Cortex of kidney (tissue), 1 donor: Measurements from ENCODE around the gene ANAPC15.

ENCODE experiments used
- DNase-seq: peaks from one replicate; lab custom pipeline; 2025; lab: John Stamatoyannopoulos, UW

ANAPC15 gene

DNA sequence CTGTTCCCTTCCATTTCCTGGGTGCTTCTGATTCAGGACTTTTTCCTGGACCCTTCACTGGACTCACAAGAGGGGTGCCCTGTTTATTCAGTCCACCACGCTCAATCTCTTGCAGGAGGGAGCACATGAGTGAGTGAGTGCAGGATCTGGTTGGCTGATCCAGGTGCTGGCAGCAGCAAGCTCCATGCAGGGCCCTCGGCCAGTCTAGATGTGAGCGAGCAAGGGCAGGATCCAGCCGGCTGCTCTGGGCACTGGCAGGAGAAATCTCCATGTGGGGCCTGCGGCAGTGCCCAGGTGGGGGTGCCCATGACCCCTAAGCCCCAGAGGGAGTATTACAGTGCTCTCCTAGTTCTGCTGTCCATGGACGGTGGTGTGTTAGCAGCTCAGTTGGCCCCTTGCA, 11.6 kb upstream of the ANAPC15 start:
- DNase-seq, result no peak

DNA sequence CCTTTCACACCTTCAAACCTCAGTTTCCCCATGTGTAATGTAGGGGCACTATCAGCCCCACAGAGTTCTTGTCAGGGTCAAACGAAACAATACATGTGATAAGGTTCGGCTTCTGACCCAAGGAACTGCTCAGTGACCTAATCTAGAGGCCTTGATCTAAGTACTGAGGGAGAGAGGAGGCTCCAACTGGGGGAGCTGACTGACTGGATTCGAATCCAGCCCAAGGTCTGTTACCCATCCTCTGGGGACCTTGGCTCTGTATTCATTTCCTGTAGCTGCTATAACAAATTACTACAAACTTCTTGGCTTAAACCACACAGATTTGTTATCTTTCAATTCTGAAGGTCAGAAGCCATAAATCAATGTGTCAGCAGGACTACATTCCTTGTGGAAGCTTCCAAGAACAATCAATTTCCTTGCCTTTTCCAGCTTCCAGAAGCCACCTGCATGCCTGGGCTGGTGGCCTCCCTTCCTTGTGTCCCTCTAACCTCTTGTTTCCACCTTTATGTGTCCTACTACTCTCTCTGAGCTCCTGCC, 10.7 kb upstream of the ANAPC15 start:
- DNase-seq, result no peak

DNA sequence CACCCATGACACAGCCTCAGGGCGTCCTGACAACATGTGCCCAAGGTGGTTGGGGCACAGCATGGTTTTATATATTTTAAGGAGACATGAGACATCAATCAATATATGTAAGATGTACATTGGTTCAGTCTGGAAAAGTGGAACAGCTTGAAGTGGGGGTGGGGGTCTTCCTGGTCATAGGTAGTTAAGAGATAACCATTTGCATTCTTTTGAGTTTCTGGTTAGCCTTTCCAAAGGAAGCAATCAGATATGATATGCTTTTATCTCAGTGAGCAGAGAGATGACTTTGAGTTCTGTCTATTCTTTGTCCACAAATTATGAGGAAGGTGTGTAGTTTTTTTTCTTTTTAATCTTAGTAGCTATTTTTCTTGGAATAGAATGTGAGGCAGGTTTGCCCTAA, 10.1 kb upstream of the ANAPC15 start:
- no peak for DNase-seq

DNA sequence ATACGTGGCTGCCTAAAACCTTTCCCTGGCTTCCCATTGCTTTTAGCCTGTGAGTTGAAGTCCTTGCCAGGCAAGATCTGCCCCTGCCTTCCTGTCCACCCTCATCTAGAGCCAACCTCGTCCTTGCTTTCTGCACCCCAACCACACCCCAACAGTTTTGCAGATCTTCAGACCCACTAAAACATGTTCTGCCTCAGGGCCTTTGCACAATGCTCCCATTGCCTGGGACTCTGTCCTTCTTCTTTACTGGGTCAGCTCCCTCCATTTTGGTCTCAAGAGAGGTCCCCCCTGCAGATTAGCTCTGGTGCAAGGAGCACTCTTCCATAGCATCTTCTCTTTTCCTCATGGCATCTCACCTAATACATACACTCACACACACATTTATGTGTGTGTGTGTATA, 8.4 kb upstream of the ANAPC15 start:
- no peak for DNase-seq

DNA sequence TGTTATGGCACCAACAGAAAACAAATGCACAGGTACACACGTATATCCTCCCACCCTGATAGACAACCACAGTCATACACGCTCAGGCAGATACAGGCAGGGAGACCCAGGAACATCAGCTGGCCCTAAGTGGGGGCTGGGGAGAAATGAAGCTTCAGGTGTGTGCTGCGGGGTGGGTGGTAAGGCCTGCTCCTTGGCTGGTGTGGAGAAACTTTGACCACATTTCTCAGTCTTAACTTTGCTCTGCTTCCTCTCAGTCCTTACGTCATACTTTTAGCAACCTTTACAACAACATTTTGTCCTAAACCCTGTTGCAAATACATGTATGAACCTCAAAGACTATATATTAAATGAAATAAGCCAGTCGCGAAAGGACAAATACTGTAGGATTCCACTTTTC, 6.7 kb upstream of the ANAPC15 start:
- no peak for DNase-seq

DNA sequence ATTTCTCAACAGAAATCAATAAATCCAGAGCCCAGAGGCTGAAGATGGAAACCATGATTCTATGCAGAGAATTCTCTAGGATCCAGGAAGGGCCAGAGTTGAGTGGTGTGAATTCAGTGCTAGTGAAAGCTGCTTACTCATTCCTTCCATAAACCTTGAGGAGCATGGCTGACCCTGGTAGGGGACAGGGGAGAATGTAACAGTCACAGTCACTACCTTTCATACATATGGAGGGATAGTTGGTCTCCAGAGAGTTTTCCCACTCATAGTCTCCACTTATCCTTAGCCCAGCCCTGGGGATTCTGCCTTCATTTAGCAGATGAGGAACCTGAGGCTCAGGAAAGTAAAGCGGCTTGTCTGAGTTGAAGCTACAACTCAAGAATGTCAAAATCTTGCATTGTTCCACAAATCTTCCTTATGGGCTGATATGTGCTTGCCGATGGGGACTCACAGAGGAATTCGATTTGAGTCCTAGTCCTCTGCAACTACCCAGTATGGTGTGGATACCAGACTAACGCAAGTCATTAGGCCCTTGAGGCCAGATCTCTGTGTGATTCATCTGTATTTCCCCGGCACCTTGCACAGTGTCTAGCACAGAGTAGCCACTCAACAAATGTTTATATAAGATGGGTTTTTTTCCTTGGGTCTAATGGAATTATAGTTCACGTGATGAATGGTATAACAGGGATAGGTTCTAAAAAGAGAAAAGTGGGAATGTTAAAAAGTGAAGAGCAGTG, 3.7 kb upstream of the ANAPC15 start:
- DNase-seq, result no peak

DNA sequence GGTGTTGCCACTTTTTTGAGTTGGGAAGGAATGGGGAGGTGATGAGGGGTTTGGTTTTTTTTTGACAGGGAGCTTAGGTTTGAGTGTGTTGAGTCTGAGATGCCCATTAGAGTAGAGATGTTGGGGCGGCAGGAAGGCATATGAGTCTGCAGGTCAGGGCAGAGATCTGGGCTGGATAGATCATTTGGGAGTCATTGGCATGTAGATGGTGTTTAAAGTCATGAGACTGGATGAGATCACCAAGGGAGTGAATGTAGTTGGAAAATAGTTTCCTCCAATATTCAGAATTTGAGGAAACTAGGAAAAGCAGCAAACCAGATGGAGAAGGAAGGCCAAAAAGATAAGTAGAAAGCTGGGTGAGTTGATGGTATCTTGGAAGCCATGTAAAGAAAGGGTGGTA, 2.1 kb upstream of the ANAPC15 start:
- no peak for DNase-seq

DNA sequence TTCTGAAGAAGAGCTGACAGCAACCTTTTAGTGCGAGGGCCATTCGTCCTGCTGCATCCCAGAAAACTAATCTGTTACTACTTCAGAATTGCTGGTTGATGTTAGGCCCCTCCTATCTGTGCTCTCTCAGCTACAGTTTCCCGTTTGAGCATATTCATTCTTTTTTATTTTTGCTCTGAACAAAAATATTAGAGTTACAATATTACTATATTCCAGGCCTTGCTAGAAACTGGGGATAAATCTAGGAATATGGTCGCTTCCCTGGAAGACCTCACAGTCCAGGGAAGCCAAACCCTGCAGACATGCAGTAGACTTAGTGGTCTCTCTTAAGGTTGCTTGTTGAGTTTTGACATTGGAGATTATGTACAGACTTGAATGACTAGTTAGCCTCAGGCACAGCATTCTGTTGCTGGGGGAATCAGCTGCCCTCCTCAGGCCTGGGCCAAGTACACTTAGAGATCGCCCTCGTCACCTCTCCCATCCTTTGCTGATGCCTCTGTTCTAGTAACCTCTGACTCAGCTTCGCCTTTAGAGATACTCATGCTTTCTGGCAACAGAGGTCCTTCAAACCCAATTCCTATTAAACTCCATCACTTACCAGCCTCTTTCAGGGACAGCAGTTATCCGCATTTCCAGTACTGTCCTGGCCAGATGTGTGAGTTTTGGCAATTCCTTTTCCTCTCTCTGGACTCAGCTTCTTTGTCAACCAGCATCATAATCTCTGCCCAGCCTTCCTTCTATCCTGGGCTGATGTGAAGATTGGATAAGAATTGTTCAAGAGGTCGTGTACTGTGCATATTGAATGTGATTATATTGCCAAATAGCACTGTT, 698 bp upstream of the ANAPC15 start:
- DNase-seq, result no peak

DNA sequence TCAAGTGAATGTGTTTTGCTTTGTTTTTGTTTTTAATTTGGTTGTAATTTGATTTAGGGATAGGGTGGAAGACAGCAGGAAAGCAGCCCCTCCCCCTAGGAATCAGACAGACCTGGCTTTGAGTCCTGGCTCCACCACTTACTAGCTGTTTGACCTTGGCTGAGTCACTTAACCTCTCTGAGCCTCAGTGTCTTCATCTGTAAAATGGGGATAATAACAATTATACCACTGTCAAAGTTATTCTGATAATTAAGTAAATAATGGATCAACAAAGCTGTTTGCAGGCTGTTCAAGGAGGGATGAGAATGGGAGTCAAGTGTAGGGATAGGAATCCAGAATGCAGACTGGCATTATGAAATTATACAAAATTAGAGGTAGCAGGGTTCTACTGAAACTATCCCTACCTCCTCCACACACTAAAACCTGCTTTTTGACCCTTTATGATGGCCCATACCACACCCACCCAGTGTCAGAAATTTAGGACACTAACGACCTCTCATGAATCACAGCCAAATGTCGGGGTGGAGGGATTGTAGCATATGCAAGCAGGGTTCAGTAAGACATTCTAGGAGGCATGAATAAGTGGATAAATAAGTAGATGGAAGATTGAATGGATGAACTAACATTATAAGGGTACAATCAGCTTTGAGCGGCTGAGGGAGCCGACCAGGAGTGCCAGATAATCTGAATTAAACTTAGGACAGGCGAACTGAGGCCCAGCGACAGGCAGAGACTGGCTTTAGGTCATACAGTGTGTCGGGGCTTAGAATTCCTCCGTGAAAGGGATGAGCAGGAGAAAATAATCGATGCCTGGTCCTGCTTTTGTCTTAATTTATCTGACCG, 974 bp downstream of the ANAPC15 start:
- DNase-seq, result no peak

DNA sequence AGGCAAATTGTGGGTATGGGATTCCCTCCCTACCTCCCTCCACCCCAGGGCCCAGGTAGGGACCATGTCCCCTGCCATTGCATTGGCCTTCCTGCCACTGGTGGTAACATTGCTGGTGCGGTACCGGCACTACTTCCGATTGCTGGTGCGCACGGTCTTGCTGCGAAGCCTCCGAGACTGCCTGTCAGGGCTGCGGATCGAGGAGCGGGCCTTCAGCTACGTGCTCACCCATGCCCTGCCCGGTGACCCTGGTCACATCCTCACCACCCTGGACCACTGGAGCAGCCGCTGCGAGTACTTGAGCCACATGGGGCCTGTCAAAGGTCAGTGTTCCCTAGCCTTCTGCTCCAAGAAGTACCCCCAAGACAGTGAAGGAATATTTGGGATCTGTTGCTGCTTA, 6.6 kb downstream of the ANAPC15 start, which contains the start of gene TOMT:
Gene TOMT, plus strand, starts transcription at position 37 of the 400 bp plus-strand sequence. Its CDS starts 28 bp downstream, at position 65.
- no peak for DNase-seq

DNA sequence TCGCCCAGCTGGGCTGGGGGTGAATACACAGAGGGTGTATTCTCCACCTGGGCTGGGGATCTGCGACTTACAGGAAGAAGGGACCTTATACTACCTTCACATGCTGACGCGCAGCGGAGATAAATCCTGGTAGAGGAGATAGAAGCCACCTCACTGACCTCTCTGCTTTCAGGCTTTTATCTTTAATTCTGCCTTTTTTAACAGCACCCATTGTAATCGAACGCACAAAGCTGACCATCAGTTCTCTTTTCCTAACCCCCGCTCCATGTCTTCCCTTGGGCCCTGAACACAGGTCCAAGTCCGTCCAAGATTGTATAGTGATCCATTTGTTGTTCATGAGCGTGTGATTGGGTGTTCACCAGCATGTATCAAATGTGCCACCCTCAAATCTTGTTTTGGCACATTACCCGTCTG, 8.7 kb downstream of the ANAPC15 start:
- DNase-seq, result no peak

DNA sequence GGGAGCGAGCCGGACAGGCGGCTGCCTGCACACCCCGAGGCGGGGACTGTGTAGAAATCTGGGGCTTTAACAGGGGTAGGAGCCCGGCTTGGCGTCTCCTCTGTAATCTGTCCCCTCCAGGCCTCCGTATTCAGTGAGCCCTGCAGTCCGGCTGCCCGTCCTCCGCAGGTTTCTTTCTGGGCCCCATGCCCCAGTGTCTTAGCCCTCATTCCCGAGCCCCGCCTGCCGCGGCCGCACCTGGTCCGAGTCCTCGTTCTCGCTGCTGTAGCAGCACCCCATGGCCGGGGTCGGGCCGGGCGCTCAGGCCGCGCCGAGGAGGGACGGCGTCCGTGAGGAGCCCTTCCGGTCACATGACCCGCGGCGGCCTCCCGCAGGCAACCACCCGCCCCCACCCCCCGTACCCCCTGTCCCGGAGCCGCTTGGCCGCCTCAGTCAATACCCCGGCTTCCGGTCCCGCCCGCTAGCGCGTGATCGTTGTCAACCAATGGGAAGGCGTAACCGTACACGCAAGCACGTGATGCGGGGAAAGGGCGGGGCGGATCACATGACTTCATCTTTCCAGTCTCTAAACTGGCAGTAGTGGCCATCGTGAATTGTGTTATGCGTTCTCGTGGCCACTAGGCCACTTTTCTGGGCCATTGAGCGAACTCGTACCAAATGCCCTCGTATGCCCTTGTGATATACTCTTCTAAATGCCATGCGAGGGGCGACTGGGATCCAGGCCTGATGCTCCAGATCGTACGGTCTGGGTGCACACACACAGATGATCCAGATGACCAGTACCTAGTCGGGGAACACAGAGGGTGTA, 9.3 kb downstream of the ANAPC15 start, which contains the start of gene LAMTOR1:
Gene LAMTOR1, minus strand, starts transcription at position 352 of the 808 bp plus-strand sequence. Its CDS starts 73 bp downstream, at position 279.
- DNase-seq, result peak; percentile 52

DNA sequence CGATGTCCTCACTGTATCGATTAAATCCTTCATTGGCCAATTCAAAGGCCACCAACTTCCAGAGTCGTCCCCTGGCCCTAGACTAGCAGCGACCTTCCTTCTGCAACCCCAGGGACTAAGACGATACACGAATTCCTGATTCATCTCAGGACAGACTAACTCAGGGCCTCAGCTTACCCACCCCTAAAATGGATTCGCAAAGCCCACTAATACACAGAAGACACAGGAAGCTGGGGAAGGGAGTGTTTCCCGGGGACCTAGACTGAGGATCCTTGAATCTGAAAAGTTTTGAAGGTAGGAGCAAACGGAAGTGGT, 9.9 kb downstream of the ANAPC15 start:
- no peak for DNase-seq

DNA sequence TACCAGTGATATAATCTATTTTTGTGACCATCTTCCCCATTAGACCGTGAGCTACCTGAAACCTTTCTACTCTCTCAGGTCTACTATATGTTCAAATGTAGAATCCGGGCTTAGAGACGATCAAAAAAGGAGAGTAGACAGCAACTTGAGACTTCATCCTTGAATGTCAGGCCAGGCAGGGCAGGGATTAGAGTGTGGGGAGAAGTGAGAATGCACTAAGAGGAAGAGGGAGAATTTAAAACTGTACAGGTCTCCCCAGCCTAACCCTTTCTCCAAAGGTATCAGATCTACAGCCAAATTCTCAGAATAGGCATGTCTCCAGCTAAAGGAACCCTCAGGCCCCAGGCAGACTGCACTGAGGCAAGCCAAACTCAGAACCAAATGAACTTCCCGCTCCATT, 10.3 kb downstream of the ANAPC15 start:
- no peak for DNase-seq

DNA sequence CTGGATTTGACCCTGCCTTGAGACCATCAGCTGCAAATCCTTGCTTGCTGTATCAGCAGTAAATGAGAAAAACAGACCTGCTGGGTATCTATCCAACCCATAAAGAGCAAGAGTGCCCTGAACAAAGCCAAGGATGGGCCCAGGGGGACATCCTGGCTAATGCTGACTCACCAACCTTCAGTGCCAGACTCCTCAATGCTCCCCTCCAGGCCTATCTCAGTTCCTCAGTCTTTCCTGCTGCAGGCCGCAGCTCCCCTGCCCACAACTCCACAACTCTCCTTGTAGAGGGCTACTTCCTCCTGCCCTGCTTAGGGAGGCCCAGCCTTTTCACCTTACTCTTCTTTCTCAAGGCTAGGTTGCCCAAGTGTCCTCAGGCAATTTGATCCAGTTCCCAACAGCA, 12.0 kb downstream of the ANAPC15 start:
- DNase-seq, result no peak

DNA sequence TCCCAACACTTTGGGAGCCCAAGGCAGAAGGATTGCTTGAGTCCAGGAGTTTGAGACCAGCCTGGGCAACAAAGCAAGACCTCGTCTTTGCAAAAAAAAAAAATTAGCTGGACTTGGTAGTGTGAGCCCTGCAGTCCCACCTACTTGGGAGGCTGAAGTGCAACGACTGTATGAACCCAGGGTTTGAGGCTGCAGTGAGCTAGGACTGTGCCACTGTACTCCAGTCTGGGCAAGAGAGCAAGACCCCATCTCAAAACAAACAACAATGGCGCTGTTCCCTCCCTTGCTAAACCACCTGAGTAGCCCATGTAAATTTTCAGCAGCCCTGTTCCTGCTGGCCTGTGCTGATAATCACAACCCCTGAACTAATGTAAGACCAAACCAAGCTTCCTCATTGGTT, 12.5 kb downstream of the ANAPC15 start:
- no peak for DNase-seq

DNA sequence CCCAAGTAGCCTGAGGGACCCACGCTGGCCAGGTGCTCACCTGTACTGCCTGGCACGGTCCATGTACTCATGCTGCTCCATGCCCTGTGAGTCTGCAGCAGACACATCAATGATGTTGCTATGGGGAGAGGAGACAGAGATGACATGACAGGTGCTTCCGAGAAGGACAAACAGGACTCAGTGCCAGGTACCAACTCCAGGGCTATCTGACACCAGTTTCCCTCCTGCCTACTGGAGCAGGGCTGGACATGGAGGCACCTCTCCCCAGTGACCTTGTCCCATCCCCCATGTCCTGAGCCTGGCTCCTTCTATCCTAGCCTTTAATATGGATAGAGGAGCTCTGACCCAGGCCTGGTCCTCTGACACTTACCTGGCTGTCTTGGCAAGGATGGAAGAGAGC, 13.8 kb downstream of the ANAPC15 start:
- DNase-seq, result no peak

DNA sequence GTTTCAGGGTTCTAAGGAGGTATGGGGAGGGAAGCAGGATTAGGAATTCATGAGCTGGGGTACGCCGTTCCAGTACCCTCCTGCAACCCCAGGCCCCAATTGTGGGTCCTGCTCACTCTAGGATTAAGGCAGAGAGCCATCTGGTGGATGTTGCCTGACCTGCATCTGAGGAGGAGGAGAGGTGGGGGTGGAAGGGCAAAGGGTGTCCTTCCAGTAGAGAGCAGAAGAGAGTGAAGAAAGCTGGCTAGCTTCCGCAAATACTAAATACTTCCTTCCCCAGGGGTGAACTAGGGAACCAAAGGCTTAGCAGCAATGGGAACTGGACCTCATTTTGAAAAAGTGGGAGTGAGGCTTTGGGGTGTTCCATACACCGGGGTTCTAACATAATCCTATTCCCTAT, 21.2 kb downstream of the ANAPC15 start:
- no peak for DNase-seq

DNA sequence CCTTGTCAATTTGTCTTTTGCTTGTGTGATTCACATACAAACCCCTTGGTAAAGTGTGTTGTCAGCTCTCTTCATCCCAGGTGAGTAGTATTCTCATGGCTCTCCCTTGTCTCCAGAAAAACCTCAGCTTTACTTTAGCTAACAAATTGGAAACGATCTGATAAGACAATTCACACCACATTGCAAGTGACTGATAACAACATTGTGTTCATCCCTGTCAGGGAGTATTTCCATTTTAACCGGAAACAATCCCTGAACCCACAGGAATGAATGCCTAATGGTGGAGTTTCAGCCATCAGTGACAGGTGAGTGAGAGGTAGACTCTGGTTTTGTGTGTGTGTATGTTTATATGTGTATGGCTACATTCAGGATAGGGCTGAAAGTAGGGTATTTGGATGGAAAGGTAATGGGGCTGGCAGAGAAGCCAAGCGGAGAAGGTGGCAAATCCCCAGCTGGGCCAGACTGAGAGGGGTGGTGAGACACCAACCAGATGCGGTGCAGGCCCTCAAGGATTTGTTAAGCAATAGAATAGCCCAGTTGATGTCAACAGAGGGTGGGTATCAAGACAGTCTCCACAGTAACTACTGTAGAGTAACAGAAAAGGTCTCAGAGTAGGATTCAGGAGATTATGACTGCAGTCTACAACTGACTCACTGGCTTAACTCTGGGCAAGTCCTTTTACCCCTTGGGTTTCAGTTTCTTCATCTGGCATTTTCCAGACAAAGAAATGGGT, 24.3 kb downstream of the ANAPC15 start:
- DNase-seq, result no peak

DNA sequence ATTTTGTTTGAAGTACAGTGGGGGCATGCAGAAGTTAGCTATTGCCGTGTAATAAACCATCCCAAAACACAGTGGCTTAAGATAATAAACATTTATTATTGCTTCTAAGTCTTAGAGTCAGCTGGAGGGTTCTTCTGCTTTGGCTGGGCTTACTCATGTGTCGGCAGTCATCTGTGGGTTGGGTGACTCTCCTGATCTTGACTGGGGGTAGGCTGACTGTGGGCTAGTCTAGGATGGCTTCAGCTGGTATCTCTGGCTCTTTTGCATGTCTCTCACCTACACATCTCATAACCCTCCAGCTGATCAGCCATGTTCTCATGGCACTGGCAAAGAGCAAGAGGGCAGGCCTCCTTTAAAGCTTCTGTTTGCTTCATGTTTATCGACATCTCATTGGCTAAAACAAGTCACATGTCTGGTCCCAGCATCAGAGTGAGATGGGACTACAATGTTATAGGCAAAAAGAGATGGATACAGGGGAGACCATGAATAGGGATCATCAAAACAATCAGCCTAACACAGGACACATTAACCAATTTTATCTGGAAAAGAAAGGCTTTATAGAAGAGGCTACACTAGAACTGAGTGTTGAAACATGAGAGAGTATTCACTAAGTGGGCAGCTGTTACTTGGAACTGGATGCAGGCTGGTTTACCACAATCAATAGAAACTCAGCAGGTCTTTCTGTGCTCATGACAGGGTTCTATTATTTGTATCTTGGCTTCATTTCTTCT, 26.7 kb downstream of the ANAPC15 start:
- DNase-seq, result no peak
